RWPE2 (cell line): ENCODE measurements around the gene C1orf226.

Source experiments
- ATAC-seq: fragments of 200-7000 bp; cut with Tn5 transposase; 3 replicates; pipeline ENCODE4 v1.9.1; 2021; ENCODE audit warnings: low read depth
- DNase-seq: peaks from one replicate; pipeline ENCODE4 v3.0.0-alpha.2; 2020; ENCODE audit warnings: low spot score
- H3K27ac ChIP-seq: fragments of 450-650 bp; 2 replicates; pipeline ENCODE4 v1.5.1; 2017; ENCODE audit warnings: mild to moderate bottlenecking; ENCODE audit not compliant: poor library complexity, severe bottlenecking
- H3K27me3 ChIP-seq: fragments of 250-450 bp; sonication (Bioruptor Pico); 2 replicates; pipeline ENCODE4 v1.5.1; 2021; ENCODE audit warnings: mild to moderate bottlenecking, moderate library complexity; ENCODE audit not compliant: insufficient read depth, poor library complexity, severe bottlenecking
- H3K36me3 ChIP-seq: fragments of 250-450 bp; sonication (Bioruptor Pico); 2 replicates; pipeline ENCODE4 v1.5.1; 2020; ENCODE audit warnings: low read depth, mild to moderate bottlenecking, moderate library complexity
- H3K4me1 ChIP-seq: fragments of 250-450 bp; sonication (Bioruptor Pico); 2 replicates; pipeline ENCODE4 v1.5.1; 2021; ENCODE audit warnings: mild to moderate bottlenecking, moderate library complexity; ENCODE audit not compliant: insufficient read depth, poor library complexity, severe bottlenecking
- H3K4me3 ChIP-seq: fragments of 250-450 bp; sonication (Bioruptor Pico); 2 replicates; pipeline ENCODE4 v1.5.1; 2021; ENCODE audit warnings: mild to moderate bottlenecking, moderate library complexity; ENCODE audit not compliant: severe bottlenecking
- H3K9me3 ChIP-seq: fragments of 250-450 bp; sonication (Bioruptor Pico); 2 replicates; pipeline ENCODE4 v1.5.1; 2021; ENCODE audit warnings: mild to moderate bottlenecking, moderate library complexity; ENCODE audit not compliant: severe bottlenecking
- CTCF ChIP-seq: fragments of 450-650 bp; IDR thresholded peaks from one replicate; pipeline ENCODE4 v1.5.1; 2017; ENCODE audit warnings: mild to moderate bottlenecking, moderate library complexity; ENCODE audit not compliant: poor library complexity, severe bottlenecking

C1orf226 gene

DNA sequence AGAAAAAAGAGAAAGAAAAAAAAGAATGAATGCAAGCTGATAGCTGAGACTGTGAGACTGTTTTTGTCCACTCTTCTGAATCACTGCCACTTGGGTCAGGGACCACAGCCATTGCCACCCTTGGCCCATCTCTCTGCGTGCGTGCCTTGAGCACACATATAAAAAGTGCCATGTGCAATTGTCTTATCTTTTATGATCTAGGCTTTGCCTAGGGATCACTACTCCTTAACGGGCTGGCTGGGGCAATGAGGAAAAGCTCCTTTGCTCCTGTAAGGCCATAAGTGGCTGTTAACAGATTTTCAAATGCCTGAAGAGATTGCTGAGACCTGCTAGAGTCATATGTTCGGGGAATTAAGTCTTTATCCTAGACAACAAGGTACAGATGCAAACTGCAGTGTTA, 13.1 kb upstream of the C1orf226 start:
- TF ChIP-seq CTCF: no peak
- ATAC-seq (no peak), DNase-seq (no peak)
- Histone ChIP-seq H3K4me3 (no peak overlapping the region), H3K36me3 (no peaks in the 10 kb centered on the region), H3K27me3 (no peaks in the 10 kb centered on the region), H3K27ac (peak overlapping the region; percentile 36), H3K9me3 (no peaks in the 10 kb centered on the region), H3K4me1 (peaks cover 11% of the 10 kb centered on the region)

GRCh38 chr1:162369571-162369970, 12.0 kb upstream of the C1orf226 start:
- Histone ChIP-seq H3K36me3 (no peaks in the 10 kb centered on the region), H3K27me3 (no peaks in the 10 kb centered on the region), H3K4me3 (no peak overlapping the region), H3K4me1 (peaks cover 19% of the 10 kb centered on the region), H3K27ac (no peak overlapping the region), H3K9me3 (no peaks in the 10 kb centered on the region)
- TF ChIP-seq CTCF: no peak
- DNase-seq: no peak
- ATAC-seq: no peak

DNA sequence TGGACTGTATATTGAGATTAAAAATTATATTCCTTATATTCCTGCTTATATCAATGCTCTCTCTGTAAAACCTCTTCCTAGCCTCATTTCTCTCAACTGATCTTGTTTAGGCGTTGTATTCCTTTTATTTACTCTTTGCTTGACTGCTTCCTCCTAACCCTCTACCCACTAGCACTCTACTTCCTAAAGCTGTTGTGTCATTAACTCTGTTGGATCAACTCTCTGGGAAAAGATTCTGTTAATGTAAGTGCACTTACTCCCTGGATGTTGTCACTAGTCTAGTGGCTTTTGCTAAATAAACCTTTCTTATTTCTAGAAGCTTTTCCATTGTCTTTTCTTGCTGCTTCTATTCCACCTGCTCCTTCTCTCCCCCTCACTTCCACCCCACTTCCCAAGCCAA, 11.4 kb upstream of the C1orf226 start:
- H3K9me3 ChIP-seq: no peaks in the 10 kb centered on the region
- no peak for ATAC-seq
- no peak for TF ChIP-seq CTCF
- H3K36me3 ChIP-seq: no peaks in the 10 kb centered on the region
- no peak for DNase-seq
- H3K27me3 ChIP-seq: no peaks in the 10 kb centered on the region
- H3K27ac ChIP-seq: no peak overlapping the region
- H3K4me3 ChIP-seq: no peak overlapping the region
- H3K4me1 ChIP-seq: peaks cover 19% of the 10 kb centered on the region

GRCh38 chr1:162370721-162371120, 10.8 kb upstream of the C1orf226 start:
- peaks cover 19% of the 10 kb centered on the region for H3K4me1 ChIP-seq
- no peak overlapping the region for H3K4me3 ChIP-seq
- H3K27me3 ChIP-seq: no peaks in the 10 kb centered on the region
- DNase-seq (no peak), ATAC-seq (no peak)
- no peaks in the 10 kb centered on the region for H3K36me3 ChIP-seq
- H3K9me3 ChIP-seq: no peaks in the 10 kb centered on the region
- no peak for TF ChIP-seq CTCF
- H3K27ac ChIP-seq: no peak overlapping the region

DNA sequence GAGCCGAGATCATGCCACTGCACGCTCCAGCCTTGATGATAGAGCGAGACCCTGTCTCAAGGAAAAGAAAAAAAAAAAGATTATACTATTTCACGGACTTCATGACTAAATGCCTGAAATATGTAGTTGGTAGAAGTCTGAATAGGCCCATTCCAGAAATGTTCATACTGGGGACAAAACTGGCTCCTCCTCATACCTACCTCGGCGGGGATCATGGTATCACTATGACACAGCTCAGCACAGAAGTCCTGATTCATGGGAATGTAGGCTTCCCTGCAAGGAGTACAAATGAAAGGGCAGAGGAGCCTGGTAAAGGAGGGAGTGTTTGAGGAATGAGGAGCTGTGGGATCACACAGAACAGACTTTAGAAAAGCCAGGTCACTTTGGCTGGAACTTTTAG, 9.9 kb upstream of the C1orf226 start:
- no peak for TF ChIP-seq CTCF
- ATAC-seq (peak; percentile 59), DNase-seq (no peak)
- Histone ChIP-seq H3K9me3 (no peaks in the 10 kb centered on the region), H3K4me1 (peaks cover 19% of the 10 kb centered on the region), H3K4me3 (no peak overlapping the region), H3K36me3 (no peaks in the 10 kb centered on the region), H3K27ac (peak overlapping the region; percentile 46), H3K27me3 (no peaks in the 10 kb centered on the region)
